ENCODE measurements around the gene GRM5. TPM values are rescaled to one million over a fixed set of nuclear protein-coding genes. Genes with fewer than 3 reads are reported as not detected.

GRM5 gene
- total RNA-seq, 4 donors from 2014 or later, result not detected

DNA sequence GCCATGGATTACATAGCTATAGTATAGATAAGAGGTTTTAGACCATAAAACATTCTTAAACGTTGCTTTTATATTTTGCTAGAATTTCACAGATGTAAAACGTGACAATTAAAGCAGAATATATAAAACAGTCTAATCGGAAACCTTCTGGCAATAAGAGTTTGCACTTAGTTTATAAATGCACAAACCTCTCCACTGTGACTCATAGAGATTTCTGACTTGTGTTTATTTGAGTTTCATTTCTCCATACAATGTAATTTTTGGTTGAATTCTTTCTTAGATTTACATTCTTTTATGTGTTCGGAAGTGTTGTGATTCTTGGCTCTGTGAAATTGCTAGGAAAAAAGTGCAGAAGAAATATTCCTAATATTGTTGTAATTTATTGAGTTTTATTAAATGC is 439.6 kb downstream of the GRM5 start:
- no peak overlapping the region for H3K27ac ChIP-seq
- 34 to 54% methylated on average over 4 of the region's 4 CpGs for WGBS, 2 donors (ENCODE audit: low coverage in 1 of 2)
- no peaks in the 10 kb centered on the region for H3K9me3 ChIP-seq
- no peak overlapping the region for H3K4me3 ChIP-seq
- H3K4me1 ChIP-seq, result no peaks in the 10 kb centered on the region
- no peaks in the 10 kb centered on the region for H3K36me3 ChIP-seq
- TF ChIP-seq POLR2AphosphoS5 (IDR thresholded peaks at IDR 0.05) (no peak), CTCF (IDR thresholded peaks at IDR 0.05) (no peak), POLR2A (IDR thresholded peaks at IDR 0.05) (no peak), EP300 (IDR thresholded peaks at IDR 0.05) (no peak)
- ATAC-seq, result no peak
- H3K27me3 ChIP-seq, result no peaks in the 10 kb centered on the region

DNA sequence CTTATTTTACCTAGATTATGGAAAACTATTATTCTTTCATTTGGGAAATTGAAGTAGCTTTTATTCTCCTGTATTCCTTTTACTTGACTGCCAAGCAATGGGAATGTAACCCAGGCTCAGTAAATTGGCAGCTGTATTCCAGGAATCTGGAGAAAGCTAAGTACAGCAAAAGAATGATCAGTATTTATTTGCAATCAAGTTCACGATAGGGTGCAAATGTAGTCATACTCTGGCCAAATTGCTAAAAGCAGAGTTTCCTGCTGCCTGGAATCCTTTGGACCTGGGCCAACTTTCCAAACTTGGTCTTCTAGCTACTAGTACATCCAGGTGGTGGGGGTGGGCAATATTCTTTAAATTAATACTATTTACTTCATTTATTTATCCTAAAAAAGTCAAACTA is 442.3 kb downstream of the GRM5 start:
- no peaks in the 10 kb centered on the region for H3K36me3 ChIP-seq
- no peak for ATAC-seq
- TF ChIP-seq POLR2AphosphoS5 (IDR thresholded peaks at IDR 0.05) (no peak), CTCF (IDR thresholded peaks at IDR 0.05) (no peak), EP300 (IDR thresholded peaks at IDR 0.05) (no peak), POLR2A (IDR thresholded peaks at IDR 0.05) (no peak)
- no peaks in the 10 kb centered on the region for H3K9me3 ChIP-seq
- H3K27ac ChIP-seq, result no peak overlapping the region
- no peak overlapping the region for H3K4me3 ChIP-seq
- H3K27me3 ChIP-seq, result no peaks in the 10 kb centered on the region
- H3K4me1 ChIP-seq, result no peaks in the 10 kb centered on the region
- WGBS, 2 donors (ENCODE audit: low coverage in 1 of 2), result 0 to 13% methylated on average over 1 of the region's 1 CpG

DNA sequence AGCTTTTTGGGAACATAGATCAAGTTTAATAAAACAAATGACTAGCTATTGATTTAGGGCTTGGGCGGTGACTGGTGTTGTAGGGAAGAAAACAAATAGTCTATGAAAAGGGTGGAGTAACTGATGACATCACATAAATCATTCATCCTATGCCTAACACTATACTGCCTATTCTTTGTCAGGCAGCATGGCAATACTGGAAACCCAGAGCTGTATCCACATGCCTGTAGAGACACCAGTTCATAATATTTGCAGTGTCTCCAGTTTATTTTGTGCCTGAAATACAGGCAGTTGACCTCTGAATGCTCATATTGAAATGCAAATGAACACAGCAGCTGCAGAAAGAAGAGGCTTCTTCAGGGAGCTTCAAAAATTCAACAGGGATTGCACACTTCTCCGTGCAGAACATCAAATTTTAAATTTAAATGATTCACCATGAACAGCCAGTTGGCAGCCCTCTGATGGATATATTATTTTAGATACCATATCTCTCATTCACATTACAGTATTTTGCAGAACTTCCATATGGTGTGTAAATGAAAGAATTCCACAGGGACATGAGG is 445.1 kb downstream of the GRM5 start:
- no peak overlapping the region for H3K4me3 ChIP-seq
- no peaks in the 10 kb centered on the region for H3K9me3 ChIP-seq
- no peak for ATAC-seq
- WGBS, 2 donors (ENCODE audit: low coverage in 1 of 2), result 32 to 34% methylated on average over 2 of the region's 2 CpGs
- H3K36me3 ChIP-seq, result no peaks in the 10 kb centered on the region
- H3K27me3 ChIP-seq, result no peaks in the 10 kb centered on the region
- no peaks in the 10 kb centered on the region for H3K4me1 ChIP-seq
- TF ChIP-seq POLR2AphosphoS5 (IDR thresholded peaks at IDR 0.05) (no peak), CTCF (IDR thresholded peaks at IDR 0.05) (no peak), EP300 (IDR thresholded peaks at IDR 0.05) (no peak), POLR2A (IDR thresholded peaks at IDR 0.05) (no peak)
- no peak overlapping the region for H3K27ac ChIP-seq

GRCh38 chr11:88619656-88620385 is 446.0 kb downstream of the GRM5 start:
- H3K27ac ChIP-seq, result no peak overlapping the region
- H3K4me3 ChIP-seq, result no peak overlapping the region
- no peaks in the 10 kb centered on the region for H3K4me1 ChIP-seq
- no peaks in the 10 kb centered on the region for H3K9me3 ChIP-seq
- ATAC-seq, result no peak
- TF ChIP-seq POLR2AphosphoS5 (IDR thresholded peaks at IDR 0.05), result no peak
- no peak for TF ChIP-seq POLR2A (IDR thresholded peaks at IDR 0.05)
- no peak for TF ChIP-seq CTCF (IDR thresholded peaks at IDR 0.05)
- no peak for TF ChIP-seq EP300 (IDR thresholded peaks at IDR 0.05)
- H3K27me3 ChIP-seq, result no peaks in the 10 kb centered on the region
- H3K36me3 ChIP-seq, result no peaks in the 10 kb centered on the region

GRCh38 chr11:88619071-88619425 is 446.7 kb downstream of the GRM5 start:
- Histone ChIP-seq H3K4me1 (no peaks in the 10 kb centered on the region), H3K4me3 (no peak overlapping the region), H3K27ac (no peak overlapping the region), H3K27me3 (no peaks in the 10 kb centered on the region), H3K36me3 (no peaks in the 10 kb centered on the region), H3K9me3 (no peaks in the 10 kb centered on the region)
- 50 to 71% methylated on average over 1 of the region's 1 CpG for WGBS, 2 donors (ENCODE audit: low coverage in 1 of 2)
- no peak for ATAC-seq
- TF ChIP-seq EP300 (IDR thresholded peaks at IDR 0.05) (no peak), CTCF (IDR thresholded peaks at IDR 0.05) (no peak), POLR2A (IDR thresholded peaks at IDR 0.05) (no peak), POLR2AphosphoS5 (IDR thresholded peaks at IDR 0.05) (no peak)
